DND-41 (cell line): ENCODE results near the gene CLNS1A.

Experiments used
- ATAC-seq: fragments of 200-7000 bp; cut with Tn5 transposase; 3 replicates; pipeline ENCODE4 v1.9.1; 2021; ENCODE audit warnings: low read depth; ENCODE audit not compliant: insufficient read depth
- DNase-seq: peaks from one replicate; pipeline ENCODE4 v3.0.0-alpha.2; 2020
- H2AFZ ChIP-seq: 2 replicates; pipeline ENCODE4 v1.6.0; 2012; ENCODE audit warnings: low read depth, low read length
- H3K27ac ChIP-seq: 2 replicates; pipeline ENCODE4 v1.5.1; 2012; ENCODE audit warnings: low read length, inconsistent platforms
- H3K27me3 ChIP-seq: fragments of 200-600 bp; sonication (generic); 2 replicates; pipeline ENCODE4 v1.6.0; 2012; ENCODE audit warnings: low read length, mild to moderate bottlenecking, inconsistent platforms; ENCODE audit not compliant: insufficient read depth, poor library complexity
- H3K36me3 ChIP-seq: 2 replicates; pipeline ENCODE4 v1.5.1; 2012; ENCODE audit warnings: low read length, inconsistent platforms; ENCODE audit not compliant: insufficient read depth
- H3K4me1 ChIP-seq: 2 replicates; pipeline ENCODE4 v1.5.1; 2012; ENCODE audit warnings: mild to moderate bottlenecking, low read length; ENCODE audit not compliant: insufficient read depth
- H3K4me2 ChIP-seq: 2 replicates; pipeline ENCODE4 v1.6.0; 2012; ENCODE audit warnings: mild to moderate bottlenecking, moderate library complexity, low read length, inconsistent platforms; ENCODE audit not compliant: insufficient read depth
- H3K4me3 ChIP-seq, 2 experiments: fragments of 200-600 bp in 1 of 2; shearing (Covaris generic) in 1 of 2; 2 replicates each; pipeline ENCODE4 v1.5.1; 2012 to 2016; ENCODE audit warnings: inconsistent platforms in 2 of 2, low read length in 2 of 2, mild to moderate bottlenecking in 2 of 2, low read depth in 1 of 2, moderate library complexity in 1 of 2
- H3K79me2 ChIP-seq: 2 replicates; pipeline ENCODE4 v1.6.0; 2012; ENCODE audit warnings: low read length, inconsistent platforms; ENCODE audit not compliant: insufficient read depth
- H3K9ac ChIP-seq: 2 replicates; pipeline ENCODE4 v1.6.0; 2012; ENCODE audit warnings: low read depth, mild to moderate bottlenecking, inconsistent platforms, low read length, moderate library complexity
- H3K9me3 ChIP-seq: 2 replicates; pipeline ENCODE4 v1.5.1; 2012; ENCODE audit warnings: low read length, moderate library complexity, mild to moderate bottlenecking, inconsistent platforms; ENCODE audit not compliant: insufficient read depth, severe bottlenecking
- H4K20me1 ChIP-seq: 2 replicates; pipeline ENCODE4 v1.6.0; 2012; ENCODE audit warnings: low read length; ENCODE audit not compliant: insufficient read depth
- CTCF ChIP-seq: IDR thresholded peaks from 2 replicates; pipeline ENCODE4 v1.5.1; 2012; ENCODE audit warnings: borderline replicate concordance, low read length, moderate library complexity, mild to moderate bottlenecking; ENCODE audit not compliant: poor library complexity, severe bottlenecking; ENCODE audit errors: extremely low read depth
- EZH2 ChIP-seq: IDR thresholded peaks from 3 replicates; pipeline ENCODE4 v1.6.1; 2012; ENCODE audit warnings: borderline replicate concordance, low read depth, mild to moderate bottlenecking, moderate library complexity, low read length, inconsistent platforms; ENCODE audit not compliant: severe bottlenecking

Gene CLNS1A

GRCh38 chr11:77660947-77661346 lies 23.4 kb upstream of the CLNS1A start:
- no peak for TF ChIP-seq CTCF
- TF ChIP-seq EZH2, result no peak
- DNase-seq, result no peak
- Histone ChIP-seq H3K79me2 (no peaks in the 10 kb centered on the region), H3K4me1 (no peaks in the 10 kb centered on the region), H2AFZ (no peak overlapping the region), H3K27ac (no peak overlapping the region), H3K4me3 (no peak overlapping the region), H3K9ac (no peak overlapping the region), H3K27me3 (no peaks in the 10 kb centered on the region), H3K4me2 (no peak overlapping the region), H3K36me3 (peaks cover 18% of the 10 kb centered on the region; the same call in 1 of the 2 replicates), H3K9me3 (no peaks in the 10 kb centered on the region), H4K20me1 (no peaks in the 10 kb centered on the region)
- no peak for ATAC-seq

GRCh38 chr11:77658213-77659013 lies 20.8 kb upstream of the CLNS1A start:
- Histone ChIP-seq H3K4me1 (no peaks in the 10 kb centered on the region), H2AFZ (no peak overlapping the region), H3K27me3 (no peaks in the 10 kb centered on the region), H3K36me3 (no peaks in the 10 kb centered on the region), H3K9me3 (no peaks in the 10 kb centered on the region), H3K79me2 (no peaks in the 10 kb centered on the region), H3K4me2 (no peak overlapping the region), H4K20me1 (no peaks in the 10 kb centered on the region), H3K9ac (no peak overlapping the region), H3K27ac (no peak overlapping the region), H3K4me3 (no peak overlapping the region)
- no peak for TF ChIP-seq EZH2
- DNase-seq (no peak), ATAC-seq (no peak; the same call in 2 of the 3 replicates)

- no peaks in the 10 kb centered on the region for H3K9me3 ChIP-seq
- H3K27me3 ChIP-seq, result no peaks in the 10 kb centered on the region
- no peak for DNase-seq
- no peak overlapping the region for H3K9ac ChIP-seq
- H3K36me3 ChIP-seq, result no peaks in the 10 kb centered on the region
- H3K4me1 ChIP-seq, result no peaks in the 10 kb centered on the region
- H3K4me3 ChIP-seq, result no peak overlapping the region
- H3K79me2 ChIP-seq, result no peaks in the 10 kb centered on the region
- TF ChIP-seq EZH2 (no peak), CTCF (no peak)
- no peaks in the 10 kb centered on the region for H4K20me1 ChIP-seq
- ATAC-seq, result no peak
- H3K27ac ChIP-seq, result no peak overlapping the region
- H2AFZ ChIP-seq, result no peak overlapping the region
- H3K4me2 ChIP-seq, result no peak overlapping the region
These were observed 18.8 kb upstream of the CLNS1A start for GRCh38 chr11:77656362-77656761.

- Histone ChIP-seq H3K79me2 (no peaks in the 10 kb centered on the region), H3K27ac (no peak overlapping the region), H3K9ac (no peak overlapping the region), H3K36me3 (no peaks in the 10 kb centered on the region), H4K20me1 (no peaks in the 10 kb centered on the region), H3K27me3 (no peaks in the 10 kb centered on the region), H3K4me1 (no peaks in the 10 kb centered on the region), H3K4me2 (no peak overlapping the region), H2AFZ (no peak overlapping the region), H3K9me3 (no peaks in the 10 kb centered on the region), H3K4me3 (no peak overlapping the region)
- TF ChIP-seq EZH2, result no peak
- ATAC-seq, result no peak
- DNase-seq, result no peak
These were observed 17.3 kb upstream of the CLNS1A start for GRCh38 chr11:77654770-77655434.
